HG03135 (cell line): ENCODE data around the gene SETBP1.

ENCODE experiments used
- ATAC-seq: cut with Tn5 transposase; IDR thresholded peaks from one replicate; pipeline ENCODE4 v1.9.1; 2021; ENCODE audit warnings: mild to moderate bottlenecking, moderate library complexity; ENCODE audit not compliant: unreplicated experiment

SETBP1 gene

DNA sequence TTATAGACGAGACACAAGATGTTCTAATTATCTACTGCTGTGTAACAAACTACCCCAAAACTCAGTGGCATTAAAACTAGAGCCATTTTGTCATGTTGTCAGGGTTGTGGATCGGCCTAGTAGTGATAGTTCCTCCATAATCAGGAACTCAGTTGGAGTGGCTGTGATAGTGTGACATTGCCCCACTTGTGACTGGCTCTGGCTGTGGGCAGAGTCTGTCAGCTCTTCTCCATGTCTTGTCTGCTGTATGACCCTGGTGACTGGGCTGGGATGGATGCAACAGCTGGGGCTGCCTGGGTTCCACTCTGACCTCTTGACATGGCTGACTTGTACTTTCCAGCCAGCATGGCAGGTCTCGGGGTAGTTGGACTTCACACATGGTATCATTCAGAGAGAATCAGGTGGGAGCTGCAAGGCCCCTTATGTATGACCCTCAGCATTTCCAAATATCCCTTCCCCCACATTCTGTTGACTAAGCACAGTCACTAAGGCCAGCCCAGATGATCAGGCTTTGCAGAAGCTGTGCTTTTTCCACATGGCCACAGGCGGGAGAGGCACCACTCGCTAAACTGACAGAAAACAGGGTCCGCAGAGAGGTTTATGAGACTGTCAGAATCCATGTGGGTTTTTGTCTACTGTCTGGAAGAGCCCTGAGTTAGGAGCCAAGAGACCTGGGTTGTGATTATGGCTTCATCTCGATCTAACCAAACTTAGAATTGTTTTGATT is 50.3 kb downstream of the SETBP1 start:
- ATAC-seq, result no peak

DNA sequence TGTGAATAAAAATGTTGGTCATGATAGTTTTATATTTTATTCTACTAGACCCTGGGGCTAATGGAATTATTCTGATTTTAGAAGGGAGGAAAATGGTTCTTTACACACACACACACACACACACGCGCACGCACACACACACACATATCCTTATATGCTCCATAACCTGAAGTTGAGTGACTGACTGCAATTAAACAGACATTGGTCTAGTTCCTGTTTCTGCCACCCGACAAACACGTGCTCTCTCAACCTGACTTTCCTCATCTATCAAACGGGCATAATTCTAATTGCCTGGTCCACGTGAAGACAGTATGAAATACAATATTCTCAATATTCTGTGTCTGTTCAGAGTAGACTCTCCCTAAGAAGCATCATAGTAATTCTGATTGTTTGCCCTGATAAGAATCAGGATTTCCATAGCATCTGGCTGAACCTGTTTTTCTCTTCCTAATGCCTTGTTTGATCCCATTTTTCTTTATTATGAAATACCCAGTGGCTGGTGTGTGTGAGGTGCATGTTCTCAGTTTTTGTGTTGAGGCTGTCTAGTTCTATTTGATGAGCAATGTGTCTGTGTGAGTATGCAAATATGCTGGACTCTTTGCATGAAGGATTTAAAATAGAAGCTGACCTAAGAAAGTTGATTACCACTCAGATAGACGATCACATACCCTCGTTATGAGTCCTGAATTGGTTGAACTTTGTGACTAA is 51.0 kb downstream of the SETBP1 start:
- ATAC-seq, result peak; percentile 46

DNA sequence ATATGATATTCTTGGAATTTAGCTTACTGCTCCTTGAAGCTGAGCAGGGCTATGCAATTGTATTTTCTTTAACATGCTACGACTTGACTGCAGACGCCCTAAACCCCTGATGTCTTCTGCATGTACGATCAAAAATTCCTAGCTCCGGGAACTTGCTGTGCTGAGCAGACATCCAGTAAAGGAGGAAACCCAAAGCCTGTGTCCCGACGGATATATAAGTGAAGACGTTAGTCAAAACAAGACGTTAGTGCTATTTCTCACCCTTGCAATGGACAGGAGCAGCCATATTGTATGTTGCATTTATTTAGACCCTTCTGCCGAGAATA is 51.5 kb downstream of the SETBP1 start:
- no peak for ATAC-seq

DNA sequence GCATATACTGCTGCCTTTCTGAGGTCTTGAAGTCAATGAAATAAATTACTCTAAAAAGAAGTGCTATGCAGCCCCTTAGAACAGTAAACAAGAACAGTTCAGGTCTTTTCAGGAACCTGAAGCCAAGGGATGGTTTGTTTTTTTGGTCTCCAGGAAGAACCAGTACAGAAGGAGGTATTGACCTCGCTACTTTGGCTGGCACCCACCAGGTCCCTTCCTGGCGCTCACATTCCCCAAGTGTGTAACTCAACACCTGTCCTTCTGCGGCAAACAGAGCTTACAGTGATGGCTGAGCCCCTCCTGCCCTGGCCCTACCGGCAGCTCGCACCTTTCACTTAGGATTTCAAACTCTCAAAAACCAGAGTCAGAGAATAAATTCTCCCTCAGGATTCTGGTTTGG is 51.9 kb downstream of the SETBP1 start:
- no peak for ATAC-seq

DNA sequence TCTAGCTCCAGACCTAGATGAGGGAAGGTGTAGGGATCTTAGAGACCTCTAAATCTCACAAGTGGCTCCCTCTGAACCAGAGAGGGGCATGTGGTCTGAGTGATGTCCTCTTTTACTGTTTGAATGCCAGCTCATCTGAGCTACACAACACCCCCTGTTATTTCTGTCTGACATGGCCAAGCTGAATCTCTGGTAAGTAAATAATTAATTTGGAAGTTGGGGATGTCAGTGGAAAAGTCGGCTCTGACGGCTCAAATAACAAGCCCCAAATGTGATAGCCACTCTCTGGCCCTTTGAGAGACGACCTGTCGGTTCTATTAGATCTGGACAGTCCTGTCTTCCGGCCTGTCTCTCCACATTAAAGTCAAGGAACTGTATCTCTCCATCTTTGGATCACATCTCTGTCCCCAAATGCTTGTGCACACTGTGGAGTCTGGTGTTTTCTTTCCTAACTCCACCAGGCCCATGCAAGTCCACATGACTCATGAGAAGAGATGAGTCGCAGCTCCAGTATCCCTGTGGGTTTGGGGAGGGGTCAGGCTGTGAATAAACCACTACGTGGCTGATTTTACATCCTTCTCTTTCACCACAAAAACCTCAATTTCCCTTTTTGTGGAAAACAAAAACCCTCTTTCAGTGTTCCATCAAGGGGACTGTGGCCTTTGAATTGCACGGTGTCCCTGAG is 52.5 kb downstream of the SETBP1 start:
- no peak for ATAC-seq

- no peak for ATAC-seq
These were observed 53.2 kb downstream of the SETBP1 start for GRCh38 chr18:44733754-44734465.

GRCh38 chr18:44735096-44735495 is 54.4 kb downstream of the SETBP1 start:
- no peak for ATAC-seq

- no peak for ATAC-seq
These were observed 56.1 kb downstream of the SETBP1 start for GRCh38 chr18:44736664-44737380.

DNA sequence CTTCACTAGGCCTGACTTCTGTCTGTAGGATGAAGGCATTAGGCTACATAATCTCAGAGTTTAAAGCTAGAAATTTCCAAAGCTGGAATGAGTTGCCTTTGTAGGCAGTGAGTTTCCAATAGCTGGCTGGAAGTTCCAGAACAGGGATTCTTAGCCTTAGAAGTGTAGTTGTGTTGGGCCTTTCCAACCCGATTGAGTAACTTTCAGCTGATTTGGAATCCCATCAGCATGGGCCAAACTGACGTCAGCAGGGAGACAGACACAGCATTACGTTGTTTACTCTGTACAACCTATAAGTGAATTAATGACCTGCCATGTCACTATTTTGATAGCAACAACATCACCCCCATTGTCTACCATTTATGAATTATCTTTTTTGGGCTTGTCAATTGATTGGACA is 56.9 kb downstream of the SETBP1 start:
- no peak for ATAC-seq

DNA sequence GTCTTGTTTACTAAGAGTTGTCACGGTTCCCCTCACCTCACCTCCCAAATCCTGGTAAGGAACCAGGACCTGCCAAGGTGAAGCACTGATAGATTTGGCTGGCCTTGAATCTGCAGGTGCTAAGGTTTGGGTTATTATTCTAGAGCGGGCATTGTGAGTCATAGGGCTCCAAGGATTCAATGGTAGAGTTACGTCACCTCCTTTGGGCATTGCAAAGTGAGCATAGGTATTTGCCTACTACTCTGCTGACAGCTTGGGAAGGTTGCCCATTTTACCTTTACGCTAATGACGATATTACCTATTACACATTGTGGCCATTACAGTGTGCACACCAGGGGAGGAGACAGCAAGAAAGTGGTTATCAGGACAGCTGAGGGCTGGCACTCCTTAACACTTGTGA is 59.3 kb downstream of the SETBP1 start:
- ATAC-seq, result no peak

DNA sequence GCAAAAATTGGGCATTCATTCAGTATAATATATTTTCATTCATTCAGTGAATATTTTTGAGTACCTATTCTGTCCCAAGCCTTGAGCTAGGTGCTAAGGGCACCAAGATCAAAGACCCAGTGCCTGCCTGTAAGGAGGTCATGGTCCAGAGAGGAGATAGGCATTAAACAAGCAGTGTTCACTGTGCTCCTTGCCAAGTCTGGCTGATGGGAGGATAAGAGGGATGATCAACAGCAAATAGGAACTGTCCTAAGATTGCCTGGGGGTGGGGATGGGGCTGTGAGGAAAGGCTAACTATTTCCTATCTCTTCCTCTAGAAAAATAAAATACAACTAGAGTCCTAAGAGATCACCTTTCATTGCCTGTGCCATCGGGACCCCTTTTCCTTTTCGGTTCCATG is 60.4 kb downstream of the SETBP1 start:
- ATAC-seq, result no peak

- no peak for ATAC-seq
These were observed 60.8 kb downstream of the SETBP1 start for GRCh38 chr18:44741511-44741910.

DNA sequence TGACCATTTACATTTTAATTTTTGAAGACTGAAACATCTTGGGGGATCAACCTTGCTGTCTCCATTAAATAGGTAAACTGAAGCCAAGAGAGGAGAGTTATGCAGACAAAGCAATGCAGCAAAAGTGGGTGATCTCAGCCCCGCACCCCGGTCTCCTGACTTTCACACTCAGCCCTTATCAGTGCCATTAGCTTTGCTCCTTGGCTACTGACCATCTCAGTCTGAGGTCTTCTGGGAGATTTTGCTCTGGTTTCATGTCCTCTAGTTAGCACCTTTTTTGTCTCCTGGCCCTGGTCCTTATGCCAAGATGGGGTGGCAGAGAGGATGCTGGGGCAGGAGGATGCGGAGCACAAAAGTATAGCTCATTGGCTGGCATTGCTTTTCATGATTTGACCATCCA is 61.4 kb downstream of the SETBP1 start:
- ATAC-seq, result no peak

- no peak for ATAC-seq
These were observed 62.1 kb downstream of the SETBP1 start for GRCh38 chr18:44742718-44743311.

- no peak for ATAC-seq
These were observed 62.9 kb downstream of the SETBP1 start for GRCh38 chr18:44743631-44744030.

DNA sequence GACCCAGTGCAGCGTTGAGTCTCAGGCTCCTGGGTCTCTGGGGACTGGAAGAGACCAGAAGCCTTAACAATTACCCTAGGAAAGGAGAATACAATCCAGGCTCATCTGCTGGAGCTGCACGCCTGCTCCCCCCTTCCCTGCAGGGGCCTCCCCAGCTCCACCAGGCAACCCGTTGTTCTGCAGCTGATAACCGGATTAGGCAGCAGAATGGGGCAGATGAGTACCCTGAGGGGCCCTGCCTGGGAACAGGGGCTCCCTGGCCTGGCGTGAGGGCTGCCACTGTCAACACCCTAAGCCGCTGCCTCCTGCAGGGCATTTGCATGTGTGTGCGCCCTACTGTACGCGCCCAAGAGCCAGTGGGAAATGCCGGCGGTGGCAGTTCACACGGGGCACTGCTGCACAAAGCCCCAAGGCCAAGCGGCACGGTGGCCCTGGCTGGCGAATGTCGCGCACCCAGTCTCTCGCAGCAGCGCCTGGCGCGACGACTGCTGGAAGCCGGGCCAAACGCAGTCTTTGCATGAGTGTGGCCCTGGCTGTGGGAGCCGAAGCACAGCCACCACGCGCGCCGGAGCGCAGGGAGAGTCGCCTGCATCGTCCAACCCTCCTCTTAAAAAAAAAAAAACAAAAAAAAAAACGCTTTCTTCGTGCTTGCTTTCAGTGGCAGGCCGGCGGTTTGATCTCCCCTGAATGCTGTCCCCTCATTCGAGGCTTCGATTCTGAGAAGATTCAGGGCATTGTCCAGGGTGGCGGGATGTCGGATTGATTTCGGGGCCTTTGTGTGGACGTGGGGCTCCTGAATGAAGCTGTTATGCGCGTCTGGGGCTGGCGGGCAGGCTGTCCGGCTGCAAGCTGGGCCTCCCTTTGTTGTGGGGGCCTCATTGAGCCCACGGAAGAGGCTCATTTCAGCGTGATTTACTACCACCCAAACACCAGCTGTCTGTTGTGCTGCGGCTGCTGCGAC is 63.8 kb downstream of the SETBP1 start:
- no peak for ATAC-seq

DNA sequence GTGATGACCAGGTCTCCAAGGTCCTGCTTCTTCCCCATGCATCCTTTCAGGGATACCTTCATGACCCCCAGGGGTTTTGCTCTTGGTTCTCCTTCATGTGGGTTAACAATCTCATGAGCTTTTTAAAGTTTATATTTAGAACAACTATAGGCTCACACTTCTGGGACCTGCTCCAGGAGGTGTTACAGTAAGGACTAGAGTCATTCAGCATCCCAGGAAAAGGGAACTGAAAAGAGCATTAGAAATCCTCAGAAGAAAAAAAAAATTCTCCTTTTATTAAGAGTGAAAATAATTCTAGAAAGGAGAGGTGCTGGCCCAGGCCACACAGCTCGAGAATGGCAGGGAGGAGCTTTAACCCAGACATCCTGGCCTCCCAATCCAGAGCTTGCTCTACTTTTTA is 66.5 kb downstream of the SETBP1 start:
- ATAC-seq, result no peak

GRCh38 chr18:44748582-44748981 is 67.9 kb downstream of the SETBP1 start:
- no peak for ATAC-seq

- ATAC-seq, result no peak
These were observed 70.1 kb downstream of the SETBP1 start for GRCh38 chr18:44750774-44751173.
